Stimulated activated CD8-positive, alpha-beta memory T cell treated with anti-CD3 and anti-CD28 coated beads, Interleukin-7, amount 100 ng/mL, for 24 hours (primary cell): Measurements from ENCODE around the gene PKHD1.

Experiments used
- DNase-seq: peaks from one replicate; pipeline ENCODE4 v3.0.0-alpha.2; 2020; ENCODE audit warnings: low read depth

Gene PKHD1

DNA sequence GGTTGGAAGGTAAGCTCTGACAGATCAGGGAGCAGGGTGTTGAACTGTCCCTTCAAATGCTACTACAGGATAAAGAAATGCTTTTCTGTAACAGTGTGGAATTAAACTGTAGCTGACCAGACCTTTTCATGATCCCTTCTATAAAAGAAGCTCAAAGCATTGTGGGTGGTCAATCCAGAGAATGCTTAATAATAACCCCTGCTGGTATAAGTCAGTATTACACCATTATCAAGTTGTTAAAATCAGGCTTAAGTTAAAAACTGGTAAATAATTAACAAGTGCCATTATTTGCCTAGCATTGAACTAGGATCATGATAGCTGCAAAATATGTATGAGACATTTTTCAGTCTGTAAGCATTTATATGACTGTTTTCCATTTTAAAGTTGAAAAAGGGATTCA lies 468.9 kb downstream of the PKHD1 start:
- no peak for DNase-seq

DNA sequence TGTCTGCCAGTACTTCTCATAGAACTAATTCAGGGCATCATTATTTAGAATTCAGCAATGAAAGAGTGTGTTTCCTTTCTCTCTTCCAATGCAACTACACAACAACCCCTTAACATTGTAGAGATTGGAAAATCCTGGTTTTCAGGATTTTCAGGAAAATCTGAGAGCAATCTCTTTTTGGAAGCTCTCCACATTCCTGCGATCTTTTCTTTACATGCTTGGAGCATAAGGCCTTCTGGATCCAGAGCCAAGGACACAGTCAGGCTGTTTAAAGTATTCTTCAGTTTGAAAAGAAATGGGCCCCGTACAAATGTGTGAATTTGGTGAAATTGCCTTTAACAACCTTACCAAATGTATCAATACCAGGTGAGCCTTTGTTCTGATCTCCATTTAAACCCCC lies 469.7 kb downstream of the PKHD1 start:
- no peak for DNase-seq

DNA sequence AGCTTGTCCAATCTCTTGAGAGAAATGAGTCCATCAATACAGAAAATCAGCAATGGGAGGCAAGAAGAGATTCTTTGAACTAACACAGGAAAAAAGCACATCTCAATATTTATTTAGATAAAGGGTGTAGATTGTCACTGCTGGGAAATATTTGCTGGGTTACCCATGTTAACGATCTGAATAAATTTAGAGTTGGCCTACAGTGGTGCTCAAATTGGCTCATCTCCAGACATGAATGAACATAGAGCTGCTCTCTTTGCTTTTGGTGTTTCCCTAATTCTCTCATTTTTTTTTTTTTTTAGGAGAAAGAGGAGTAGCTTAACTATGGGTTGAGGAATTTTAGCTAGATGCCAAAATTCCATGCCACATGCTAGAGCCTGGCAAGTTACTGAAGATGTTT lies 471.2 kb downstream of the PKHD1 start:
- no peak for DNase-seq

DNA sequence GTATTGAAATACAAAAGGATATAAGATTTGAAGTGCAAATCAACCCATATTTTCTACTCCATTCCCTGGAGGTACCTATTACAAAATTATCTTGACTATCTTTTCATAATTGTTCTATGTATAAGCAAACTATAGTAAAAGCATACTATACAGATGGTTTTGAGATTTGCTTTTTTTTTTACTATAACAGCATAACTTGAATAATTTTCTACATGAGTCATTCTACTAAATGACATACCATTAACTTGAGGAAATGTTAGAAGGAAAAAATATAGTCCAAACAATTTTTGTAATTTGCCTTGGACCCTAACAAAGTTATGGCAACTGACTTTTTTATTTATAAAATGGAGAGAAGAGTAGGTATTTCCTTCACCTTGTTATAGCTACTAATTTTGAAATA lies 472.7 kb downstream of the PKHD1 start:
- no peak for DNase-seq

DNA sequence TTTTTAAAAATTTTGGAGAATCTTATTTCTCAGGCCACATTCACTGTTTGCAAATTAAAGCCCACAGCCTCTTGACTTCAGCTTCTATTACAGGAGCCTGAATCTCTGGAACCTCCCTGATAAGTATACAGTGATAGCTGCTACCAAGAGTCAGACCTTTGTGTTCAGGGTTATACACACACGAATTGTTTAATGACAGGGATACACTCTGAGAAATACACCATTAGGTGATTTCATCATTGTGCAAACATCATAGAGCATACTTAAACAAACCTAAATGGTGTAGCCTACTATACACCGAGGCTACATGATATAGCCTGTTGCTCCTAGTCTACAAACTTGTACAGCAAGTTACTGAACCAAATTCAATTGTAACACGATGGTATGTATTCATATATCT lies 473.9 kb downstream of the PKHD1 start:
- no peak for DNase-seq

DNA sequence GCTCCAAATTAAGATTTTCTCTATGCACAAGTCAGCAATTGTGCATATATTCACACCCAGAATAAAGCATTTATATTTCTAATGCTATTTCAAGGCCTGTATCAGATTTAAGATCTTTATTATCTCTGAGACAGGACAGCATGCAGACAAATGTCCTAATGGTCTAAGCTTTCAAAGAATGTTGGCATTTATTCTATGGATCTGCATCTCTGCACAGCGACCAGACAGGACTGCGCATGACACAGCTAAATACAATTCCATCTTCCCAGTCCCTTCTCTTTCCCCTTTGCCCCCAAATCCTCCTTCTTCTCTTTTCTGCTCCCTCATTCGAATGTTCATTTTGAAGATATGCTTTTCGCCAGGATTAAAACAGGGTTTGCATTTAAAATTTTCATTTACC lies 478.5 kb downstream of the PKHD1 start:
- no peak for DNase-seq

DNA sequence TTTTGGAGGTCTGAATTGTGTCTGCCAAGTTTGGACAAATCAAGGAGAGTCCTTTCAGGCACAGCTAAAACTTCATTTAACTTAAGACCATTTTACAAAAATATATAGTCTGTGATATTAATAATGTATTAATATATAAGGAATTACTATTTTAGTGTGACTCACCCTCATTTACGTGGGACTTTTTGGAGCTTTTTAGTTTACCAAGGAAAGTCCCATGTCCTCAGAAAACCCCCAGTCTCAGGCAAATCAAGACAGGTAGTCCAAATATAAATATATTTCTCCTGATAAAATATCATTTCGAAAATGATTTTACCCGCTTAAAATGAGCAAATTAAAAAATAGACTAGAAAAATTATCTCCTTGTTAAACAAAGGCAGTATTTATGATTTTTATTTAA lies 479.0 kb downstream of the PKHD1 start:
- DNase-seq = no peak

DNA sequence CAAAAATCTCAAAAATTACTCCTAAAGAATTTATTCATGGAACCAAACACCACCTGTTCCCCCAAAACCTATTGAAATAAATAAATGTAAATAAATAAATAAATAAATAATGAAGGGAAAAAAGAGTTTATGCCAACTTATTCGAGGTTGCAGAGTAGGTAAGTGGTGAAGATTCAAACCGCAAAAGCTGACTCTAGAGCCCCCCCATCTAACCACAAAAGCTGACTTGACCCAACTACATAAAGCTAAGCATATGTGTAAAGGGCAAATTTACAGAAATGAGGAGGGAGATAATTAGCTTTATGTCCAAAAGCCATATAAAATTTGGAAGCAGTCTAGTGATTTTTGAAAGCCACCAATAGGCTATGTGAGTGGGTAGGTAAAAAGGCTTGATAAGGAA lies 486.9 kb downstream of the PKHD1 start:
- no peak for DNase-seq

DNA sequence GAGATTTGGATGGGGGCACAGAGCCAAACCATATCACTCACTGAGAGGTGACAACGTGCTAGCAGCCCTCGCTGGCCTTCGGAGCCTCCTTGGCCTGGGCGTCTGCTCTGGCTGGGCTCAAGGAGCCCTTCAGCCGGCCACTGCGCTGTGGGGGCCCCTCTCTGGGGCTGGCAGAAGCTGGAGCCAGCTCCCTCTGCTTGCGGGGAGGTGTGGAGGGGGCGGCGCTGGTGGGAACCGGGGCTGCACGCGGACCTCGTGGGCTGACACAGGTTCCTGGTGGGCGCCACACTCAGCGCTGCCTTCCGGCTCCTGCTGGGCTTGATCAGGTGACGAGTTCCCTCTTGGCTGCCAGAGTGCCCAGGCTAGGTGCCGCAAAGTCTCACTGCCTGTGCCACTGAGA lies 489.2 kb downstream of the PKHD1 start:
- no peak for DNase-seq

DNA sequence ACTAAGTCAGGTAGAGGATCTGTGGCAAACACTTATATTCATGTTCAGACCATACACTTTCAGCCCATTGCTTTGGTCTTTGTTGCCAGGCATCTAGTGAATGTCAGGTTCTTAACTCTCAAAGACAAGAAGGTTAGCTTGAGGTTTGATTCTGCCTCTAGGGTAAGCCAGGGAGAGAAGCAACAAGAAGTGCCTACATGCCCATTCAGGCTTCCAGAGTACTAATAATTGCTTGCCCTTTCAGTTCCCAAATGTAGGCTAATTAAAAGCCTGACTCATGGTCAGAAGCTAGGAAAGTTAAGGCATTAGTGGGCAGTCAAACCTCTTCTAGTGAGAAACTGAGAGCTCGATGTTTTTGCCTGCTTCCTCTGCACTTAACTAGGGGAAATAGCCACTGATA lies 492.4 kb downstream of the PKHD1 start:
- no peak for DNase-seq

DNA sequence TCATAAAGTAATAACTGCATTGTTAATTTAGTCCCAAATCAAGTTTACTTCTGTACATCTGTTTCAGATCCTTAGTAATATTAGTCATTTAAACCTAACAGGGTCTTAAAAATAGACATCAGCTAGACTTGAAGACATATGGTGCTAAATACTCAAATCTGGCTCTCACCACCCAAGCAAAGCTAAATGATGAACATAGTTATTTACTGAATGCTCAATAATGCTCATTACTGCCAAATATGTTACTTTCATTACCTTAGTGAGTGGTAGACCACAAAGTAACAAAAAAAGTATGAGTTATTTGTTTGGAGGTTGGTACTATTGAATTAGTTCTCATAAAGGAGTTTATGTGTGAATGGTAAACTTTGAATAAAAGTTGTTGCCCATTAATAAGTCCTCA lies 502.1 kb downstream of the PKHD1 start:
- no peak for DNase-seq

DNA sequence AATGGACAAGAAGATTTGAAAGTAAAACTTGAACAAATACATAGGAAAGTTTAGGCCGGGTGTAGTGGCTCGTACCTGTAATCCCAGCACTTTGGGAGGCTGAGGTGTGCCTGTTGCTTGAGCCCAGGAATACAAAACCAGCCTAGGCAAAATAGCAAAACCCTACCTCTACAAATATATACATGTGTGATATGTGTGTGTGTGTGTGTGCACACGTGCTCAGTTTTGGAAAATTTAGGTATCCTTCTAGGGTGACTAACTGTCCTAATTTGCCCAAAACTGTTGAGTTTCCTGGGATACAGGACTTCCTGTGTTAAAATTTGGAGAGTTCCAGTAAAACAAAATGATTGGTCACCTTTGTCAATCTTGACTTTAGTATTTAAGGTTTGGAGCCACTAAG lies 503.2 kb downstream of the PKHD1 start:
- DNase-seq = no peak

DNA sequence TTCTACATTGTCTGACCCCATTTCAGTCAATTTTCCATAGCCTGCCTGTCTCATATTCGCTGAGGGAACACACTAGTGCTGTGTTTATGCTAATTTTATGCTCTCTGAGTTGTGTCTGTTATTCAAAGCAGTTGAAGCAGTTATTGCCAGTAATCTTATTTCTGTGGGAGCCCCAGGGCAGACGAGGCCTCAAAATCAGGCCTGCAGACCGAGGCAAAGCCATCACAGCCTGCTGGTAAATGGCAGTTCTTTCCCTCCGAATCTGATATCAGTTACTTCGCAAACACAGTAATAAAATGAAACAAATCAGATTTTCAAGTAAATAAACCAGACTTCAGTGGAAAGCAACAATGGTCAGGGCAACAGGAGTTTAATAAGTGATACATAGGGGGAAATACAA lies 508.4 kb downstream of the PKHD1 start:
- DNase-seq = no peak

DNA sequence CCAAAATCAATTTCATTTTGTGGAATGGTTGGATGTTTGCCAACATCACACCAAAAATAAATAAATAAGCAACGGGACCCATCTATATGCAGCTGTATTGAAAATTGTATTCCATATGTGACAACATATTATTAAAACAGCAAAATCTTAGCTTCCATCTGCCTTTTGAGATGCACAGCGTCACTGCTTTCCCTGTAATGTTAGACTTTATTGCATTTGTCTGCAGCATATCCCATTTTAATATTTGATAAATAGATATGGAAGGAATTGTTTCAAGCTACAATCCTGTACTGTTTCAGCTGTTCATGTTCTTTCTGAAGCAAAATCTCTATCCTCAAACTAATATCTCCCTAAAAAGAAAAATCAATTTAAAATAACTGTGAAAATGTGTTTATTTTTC lies 509.1 kb downstream of the PKHD1 start:
- no peak for DNase-seq

DNA sequence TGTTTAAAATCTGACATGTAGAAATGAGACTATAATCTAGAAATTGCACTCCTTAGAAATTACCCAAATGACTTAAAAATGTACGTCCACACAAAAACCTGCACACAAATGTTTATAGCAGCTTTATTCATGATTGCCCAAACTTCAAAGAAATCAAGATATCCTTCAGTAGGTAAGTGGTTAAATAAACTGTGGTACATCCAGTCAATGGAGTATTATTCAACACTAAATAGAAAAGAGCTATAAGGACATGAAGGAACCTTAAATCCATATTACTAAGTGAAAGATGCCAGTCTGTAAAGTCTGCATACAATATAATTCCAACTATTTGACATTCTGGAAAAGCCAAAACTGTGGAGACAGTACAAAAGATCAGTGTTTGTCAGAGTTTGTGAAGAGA lies 513.4 kb downstream of the PKHD1 start:
- no peak for DNase-seq

DNA sequence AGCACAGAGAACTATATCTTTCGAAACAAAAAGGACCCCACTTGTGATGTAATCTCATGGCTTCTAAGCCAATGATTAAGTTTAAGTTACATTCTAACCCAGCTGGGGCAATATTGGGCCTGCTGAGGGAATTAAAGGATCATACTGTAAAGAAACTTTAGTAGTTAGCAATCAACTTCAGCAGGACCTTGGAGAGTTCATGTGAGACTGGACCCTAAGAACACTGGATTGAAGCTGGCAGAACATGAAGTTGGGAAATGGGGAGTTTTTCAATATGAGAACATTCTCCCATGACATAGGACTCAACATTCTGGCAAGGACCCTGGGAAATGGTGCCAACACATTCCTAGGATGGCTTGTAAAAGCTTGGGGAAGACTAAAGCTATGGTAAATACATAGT lies 516.2 kb downstream of the PKHD1 start:
- no peak for DNase-seq

DNA sequence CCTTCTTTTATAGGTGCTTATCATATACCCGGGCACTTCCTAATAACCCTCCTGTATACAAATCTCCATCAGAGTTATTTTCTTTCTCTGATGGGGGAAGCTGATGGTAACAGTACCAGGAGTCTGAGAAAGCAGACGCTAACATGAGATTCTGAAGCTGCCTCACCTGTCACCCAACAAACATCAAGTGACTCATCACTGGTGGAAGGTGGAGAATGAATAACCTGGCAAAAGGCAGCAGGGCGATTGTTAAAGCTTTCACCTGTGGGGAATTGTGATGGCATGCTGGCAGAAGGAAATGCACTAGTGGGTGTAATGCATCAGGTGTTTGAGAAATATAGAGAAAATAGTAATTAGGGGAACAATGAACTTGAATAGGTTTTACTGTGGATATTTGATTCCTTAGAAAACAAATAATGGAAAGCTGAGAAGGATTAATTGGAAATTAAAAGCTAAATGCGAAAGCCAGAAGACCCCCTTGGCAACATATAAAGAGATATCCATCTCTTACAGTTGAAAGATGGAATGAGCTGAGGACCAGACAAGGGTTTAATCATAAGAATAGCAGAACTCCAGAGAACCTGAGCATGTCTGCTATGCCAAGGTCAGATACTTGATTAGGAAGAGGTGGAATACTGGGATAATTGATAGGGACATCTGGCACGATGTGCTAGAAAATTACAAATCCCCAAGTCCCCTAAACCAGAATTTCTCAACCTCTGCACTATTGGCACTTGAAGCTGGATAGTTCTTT lies 517.1 kb downstream of the PKHD1 start:
- no peak for DNase-seq

DNA sequence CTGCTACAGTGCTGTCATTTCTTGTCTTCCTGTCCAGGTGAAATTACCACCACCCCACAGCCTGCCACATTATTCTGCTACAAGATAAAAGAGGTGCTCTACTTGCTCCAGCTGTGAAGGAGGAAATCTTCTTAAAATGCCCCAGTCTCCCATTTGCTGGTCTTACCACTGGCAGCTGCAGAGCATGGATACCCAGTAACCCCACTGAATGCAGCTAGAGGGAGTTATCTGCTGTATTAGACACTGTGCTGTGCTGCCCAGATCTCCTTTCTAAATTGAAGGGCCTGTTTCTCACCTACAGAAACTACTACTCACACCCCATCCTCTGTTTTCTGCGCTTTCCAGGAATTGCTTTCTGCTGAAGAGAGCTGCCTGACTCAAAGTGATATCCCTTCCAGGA lies 517.8 kb downstream of the PKHD1 start:
- no peak for DNase-seq

DNA sequence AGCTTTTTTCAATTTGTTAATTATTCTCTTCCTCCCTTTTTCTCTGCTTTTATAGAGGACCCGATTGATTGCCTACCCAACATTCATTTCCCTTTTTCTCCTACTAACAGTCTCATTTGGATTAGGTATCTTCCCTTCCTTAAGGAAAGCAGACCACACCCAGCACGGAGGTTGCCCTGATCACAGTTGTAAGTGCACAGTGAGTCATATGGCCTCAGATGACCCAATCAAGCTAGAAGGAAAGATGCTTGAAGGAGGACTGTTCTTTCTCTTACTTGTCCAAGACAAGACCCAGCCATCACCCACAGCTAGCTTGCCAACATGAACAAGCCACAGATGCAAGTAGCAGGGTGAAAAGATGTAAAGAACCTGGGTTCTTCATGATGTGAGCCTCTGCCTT lies 518.6 kb downstream of the PKHD1 start:
- no peak for DNase-seq

DNA sequence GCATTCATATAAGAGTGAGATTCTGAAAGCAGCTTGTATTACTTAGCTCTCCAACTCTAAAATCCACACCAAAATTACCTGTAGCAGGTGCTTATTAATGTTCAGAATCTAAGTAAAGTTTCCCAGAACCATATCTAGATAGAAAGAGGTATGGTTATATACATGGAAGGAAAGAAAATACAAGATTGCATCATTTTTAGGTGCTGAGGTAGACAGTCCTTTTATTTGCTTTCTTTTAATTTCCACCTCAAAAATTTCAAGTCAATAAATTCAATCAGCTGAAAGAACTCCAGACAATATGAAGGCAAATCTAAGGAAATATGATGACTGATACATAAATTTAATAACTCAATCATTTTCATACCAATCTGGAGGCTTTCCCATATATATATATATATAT lies 521.9 kb downstream of the PKHD1 start:
- no peak for DNase-seq
